GM19238 (cell line): ENCODE results near the gene DMAP1.
"Not testable (repeated sequence)": the region's sequence is repeated elsewhere in the genome, so short reads cannot be mapped to it uniquely, and the experiment has no call there.

ENCODE experiments used
- DNase-seq: peaks from one replicate; pipeline ENCODE4 v3.0.0; 2011; ENCODE audit warnings: low spot score; ENCODE audit not compliant: insufficient read length

The DMAP1 gene

GRCh38 chr1:44213222-44214112, at the start of gene DMAP1:
Gene DMAP1, plus strand, starts transcription at chr1:44213471. Its CDS starts 283 bp downstream, at chr1:44213754.
- DNase-seq, result peak; percentile 51

GRCh38 chr1:44168520-44169098, 44.7 kb upstream of the DMAP1 start:
- DNase-seq, result no peak

GRCh38 chr1:44170281-44170823, 42.9 kb upstream of the DMAP1 start:
- DNase-seq, result no peak

GRCh38 chr1:44174630-44175029, 38.6 kb upstream of the DMAP1 start:
- no peak for DNase-seq

- DNase-seq, result no peak
Observed at GRCh38 chr1:44200336-44200735, 12.9 kb upstream of the DMAP1 start.

- not testable (repeated sequence) for DNase-seq
Observed at GRCh38 chr1:44206545-44206944, 6.7 kb upstream of the DMAP1 start.

- no peak for DNase-seq
Observed at GRCh38 chr1:44208226-44208625, 5.0 kb upstream of the DMAP1 start.

GRCh38 chr1:44210595-44210994, 2.7 kb upstream of the DMAP1 start:
- DNase-seq, result no peak

GRCh38 chr1:44212355-44213221, 683 bp upstream of the DMAP1 start:
- no peak for DNase-seq

- DNase-seq, result peak; percentile 59
Observed at GRCh38 chr1:44217809-44218410, 4.6 kb downstream of the DMAP1 start.

GRCh38 chr1:44218503-44219300, 5.4 kb downstream of the DMAP1 start:
- no peak for DNase-seq

GRCh38 chr1:44219301-44219626, 6.0 kb downstream of the DMAP1 start:
- DNase-seq, result no peak

- DNase-seq, result no peak
Observed at GRCh38 chr1:44220001-44220751, 6.9 kb downstream of the DMAP1 start.

- DNase-seq, result no peak
Observed at GRCh38 chr1:44220755-44221154, 7.5 kb downstream of the DMAP1 start.

GRCh38 chr1:44221769-44222168, 8.5 kb downstream of the DMAP1 start:
- no peak for DNase-seq

GRCh38 chr1:44222397-44223186, 9.3 kb downstream of the DMAP1 start:
- DNase-seq, result no peak

- no peak for DNase-seq
Observed at GRCh38 chr1:44223187-44223610, 9.9 kb downstream of the DMAP1 start.

- no peak for DNase-seq
Observed at GRCh38 chr1:44225761-44226160, 12.5 kb downstream of the DMAP1 start.

GRCh38 chr1:44227211-44227610, 13.9 kb downstream of the DMAP1 start:
- DNase-seq, result no peak
